Cerebellar nuclear complex (tissue), 1 donor: ENCODE data around the gene GPC6.

ENCODE experiments used
- DNase-seq, 2 experiments: peaks; one replicate each; lab custom pipeline; 2025; lab: John Stamatoyannopoulos, UW

Gene GPC6

DNA sequence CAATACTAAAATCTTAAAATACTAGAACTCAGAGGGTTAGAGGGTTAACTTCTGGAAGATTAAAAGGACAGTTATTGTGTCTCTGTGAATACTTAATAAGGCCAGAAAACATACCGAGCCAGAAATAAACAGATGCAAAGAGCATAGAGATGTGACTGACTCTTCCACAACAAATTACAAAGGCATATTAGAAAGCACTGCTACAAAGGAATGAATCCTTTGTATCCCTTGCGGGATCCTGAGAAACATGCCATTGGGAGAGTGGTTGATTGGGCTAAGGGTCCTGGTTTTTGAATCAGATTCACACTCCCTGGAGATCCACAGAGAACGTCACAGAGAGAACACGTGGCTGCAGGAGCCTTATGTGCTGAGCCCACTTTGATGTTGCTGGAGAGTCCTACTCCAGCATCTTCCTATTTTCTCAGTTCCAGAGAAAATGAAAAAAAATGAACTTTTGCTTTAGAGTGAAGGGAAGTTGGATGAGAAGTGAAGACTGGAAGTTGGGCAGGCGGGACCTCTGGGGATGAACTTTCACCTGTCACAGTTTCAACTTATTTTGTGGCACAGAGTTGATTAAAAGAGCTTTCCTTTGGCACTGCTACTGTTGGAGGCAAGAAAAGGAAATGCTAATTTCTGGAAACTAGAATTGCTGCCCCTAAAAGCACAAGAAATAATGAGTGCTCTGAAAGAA lies 943.0 kb downstream of the GPC6 start:
- DNase-seq: no peak

DNA sequence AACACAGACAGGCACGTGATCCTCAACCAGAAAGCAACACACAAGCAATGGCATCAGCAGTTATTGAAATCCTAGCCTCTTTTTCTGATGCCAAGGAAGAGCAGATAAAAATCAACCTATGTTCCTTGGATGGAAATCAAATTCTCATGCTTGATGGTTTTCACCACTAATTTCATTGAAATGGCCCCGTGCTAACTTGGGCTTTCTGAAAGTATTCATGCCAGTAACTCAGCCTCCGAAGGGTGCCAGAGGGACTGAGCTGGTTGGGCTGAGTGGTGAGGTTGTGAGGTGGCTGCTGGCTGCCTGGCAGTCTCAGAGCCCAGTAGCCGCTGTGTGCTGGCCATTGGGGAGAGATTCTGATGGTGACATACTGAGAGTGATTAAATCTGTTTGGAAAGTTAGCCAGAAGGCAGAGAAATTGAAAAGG lies 943.6 kb downstream of the GPC6 start:
- no peak for DNase-seq

DNA sequence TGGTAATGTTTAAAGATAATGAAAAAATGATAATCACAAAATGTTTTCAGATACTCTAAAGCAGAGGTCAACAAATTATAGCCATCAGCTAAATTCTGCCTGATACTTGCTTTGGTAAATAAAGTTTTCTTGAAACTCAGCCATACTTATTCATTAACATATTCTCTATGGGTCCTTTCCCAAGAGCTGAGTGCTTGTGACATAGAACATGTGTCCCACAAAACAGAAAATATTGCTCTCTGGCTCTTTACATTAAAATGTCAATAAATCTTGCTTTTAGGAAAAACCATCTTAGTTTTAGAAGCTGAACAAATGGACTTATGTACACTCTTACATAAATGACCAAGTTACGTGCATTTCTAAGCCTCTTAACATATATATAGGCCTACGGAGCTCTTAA lies 945.8 kb downstream of the GPC6 start:
- no peak for DNase-seq

DNA sequence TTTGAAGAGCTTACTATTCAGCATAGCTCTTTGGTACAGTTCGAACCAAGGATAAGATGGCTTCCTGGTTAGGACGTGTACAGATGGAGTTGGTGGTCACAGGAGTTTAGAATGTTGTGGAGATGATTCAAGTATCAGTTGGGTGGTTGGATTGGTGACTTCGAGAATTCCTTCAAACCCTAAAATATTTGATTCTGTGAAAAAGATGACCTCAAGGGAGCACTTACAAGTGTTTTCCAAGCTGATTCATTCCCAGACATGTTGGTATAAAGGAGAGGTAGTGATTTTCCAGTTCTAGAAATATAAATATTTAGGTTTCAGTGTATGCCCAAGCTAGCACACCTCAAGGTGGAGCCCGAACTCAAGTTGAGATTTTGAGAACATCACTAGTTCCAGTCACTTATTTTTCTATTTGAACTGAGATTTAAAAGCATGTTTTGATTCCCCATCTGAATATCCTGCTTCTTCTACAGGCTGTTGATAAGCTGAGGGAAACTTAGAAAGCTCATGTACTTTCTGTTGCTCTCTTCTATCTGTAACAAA lies 946.8 kb downstream of the GPC6 start:
- no peak for DNase-seq

DNA sequence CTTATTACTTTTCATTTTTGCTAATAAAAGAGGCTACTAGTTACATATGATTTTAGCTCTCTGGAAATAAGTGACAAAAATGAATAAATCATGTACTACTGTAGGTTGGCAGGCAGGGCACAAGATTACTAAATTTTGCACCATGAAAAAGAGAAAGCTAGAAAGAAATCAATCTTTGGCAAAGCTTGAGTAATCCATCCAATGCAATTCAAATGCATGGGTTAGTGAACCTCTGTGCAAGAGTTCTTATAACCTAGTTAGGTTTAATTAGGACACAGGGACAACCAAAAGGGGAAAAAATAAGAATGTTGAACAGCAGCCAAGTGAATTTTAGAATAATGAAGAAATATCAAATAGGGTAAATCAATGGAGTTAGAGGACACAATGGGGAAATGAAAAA lies 947.4 kb downstream of the GPC6 start:
- no peak for DNase-seq

DNA sequence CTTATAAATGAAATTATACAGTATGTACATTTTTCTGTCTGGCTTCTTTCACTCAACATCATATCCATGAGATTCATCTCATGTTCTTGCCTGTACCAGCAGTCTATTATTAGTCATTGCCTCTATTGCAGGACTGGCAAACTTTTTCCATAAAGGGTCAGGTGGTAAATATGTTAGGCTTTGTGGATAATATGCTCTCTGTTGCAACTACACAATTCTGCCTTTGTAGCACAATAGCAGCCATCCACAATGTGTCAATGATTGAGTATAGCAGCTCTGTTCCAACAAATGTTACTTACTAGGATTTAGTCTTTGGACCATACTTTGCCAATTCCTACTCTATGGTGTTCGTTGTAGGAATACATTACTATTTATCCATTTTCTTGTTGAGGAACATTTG lies 948.5 kb downstream of the GPC6 start:
- no peak for DNase-seq

DNA sequence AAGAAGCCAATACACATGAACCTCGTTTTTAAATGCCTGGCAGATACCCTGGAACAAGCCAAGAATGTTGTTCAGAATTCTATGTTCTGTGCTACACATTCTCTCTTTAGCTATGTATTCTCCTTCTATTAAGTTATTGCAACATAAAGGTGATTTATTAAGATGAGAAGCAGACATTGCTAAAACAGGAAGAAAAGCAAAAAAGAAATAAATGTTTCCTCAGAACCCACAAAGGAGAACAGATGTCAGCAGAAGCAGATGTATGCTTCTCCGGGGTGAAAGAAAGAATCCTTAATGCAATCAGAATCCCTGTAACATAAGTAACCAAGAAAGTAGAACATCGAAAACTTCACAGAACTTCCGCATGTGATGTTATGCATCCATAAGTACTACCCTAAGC lies 950.0 kb downstream of the GPC6 start:
- no peak for DNase-seq

DNA sequence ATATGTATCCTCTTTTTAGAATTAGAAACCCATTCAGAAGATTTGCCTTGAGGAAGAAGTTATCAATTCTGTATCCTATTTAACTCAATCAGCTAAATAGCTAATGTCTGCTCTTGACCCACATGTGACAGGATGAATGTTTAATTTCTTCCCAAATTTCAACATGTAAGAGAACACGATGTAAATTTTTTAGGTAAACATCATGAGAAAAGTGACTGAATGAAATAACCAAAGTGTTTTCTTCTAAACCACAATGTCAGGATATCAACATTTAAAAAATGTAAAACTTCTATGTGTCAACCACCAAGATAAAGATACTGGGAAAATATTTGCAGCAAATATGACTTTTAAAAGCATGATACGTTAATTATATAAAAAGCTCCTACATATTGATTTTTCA lies 950.4 kb downstream of the GPC6 start:
- DNase-seq: no peak

DNA sequence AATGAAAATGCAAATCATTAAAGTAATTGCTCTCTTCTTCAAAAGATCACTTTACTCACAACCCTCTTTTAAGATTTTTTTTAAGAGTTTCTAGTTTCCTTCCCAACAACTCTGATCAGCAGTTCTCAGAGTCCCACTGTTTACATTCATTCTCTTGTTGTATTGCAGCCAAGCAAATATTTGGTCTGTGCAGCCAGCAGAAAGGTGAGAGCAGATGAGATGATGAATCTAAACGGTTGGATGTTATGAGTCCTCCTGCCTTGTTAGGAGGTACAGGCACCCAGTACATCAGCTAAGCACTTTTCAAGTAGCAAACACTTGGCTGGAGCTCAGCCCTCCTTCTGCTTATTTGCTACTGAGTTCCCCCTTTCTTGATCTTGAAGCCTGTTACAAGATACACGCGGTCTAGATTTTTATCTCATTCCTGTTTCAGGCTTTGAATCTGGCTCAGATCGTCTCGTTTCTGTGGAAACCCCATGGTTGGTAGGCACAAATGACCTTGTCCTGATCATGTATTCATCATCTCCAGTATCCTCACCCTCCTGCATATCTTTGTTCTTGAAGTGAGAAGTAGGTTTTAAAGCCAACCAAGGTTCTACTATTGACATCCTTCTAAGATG lies 952.1 kb downstream of the GPC6 start:
- DNase-seq: no peak

DNA sequence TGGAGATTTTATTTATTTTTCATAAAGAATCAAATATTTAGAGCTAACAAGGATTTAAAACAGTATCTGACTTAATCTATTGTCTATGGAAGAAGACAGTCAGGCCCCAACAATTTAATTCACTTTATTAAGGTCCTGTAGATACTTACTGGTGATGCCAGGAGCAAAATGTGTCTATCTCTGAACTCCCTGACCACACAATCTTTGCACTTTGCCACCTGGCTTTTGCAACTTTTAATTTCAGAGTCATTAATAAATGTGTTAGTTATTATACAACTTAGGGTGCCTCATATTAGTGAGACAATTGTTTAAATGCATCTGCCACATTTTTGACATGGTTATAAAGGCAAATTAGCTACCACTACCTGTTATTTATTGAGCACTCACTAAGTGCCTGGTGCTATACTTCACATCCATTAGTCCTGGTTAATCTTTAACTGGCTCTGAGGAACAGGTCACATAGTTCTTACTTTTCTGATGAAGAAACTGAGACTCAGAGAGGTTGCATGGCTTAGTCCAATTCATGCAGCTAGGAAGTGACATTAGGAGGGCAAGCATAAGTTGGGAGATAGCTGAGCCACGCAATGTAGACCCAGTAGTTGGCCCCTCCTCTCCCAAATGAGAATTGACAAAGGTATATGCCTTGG lies 955.0 kb downstream of the GPC6 start:
- no peak for DNase-seq

DNA sequence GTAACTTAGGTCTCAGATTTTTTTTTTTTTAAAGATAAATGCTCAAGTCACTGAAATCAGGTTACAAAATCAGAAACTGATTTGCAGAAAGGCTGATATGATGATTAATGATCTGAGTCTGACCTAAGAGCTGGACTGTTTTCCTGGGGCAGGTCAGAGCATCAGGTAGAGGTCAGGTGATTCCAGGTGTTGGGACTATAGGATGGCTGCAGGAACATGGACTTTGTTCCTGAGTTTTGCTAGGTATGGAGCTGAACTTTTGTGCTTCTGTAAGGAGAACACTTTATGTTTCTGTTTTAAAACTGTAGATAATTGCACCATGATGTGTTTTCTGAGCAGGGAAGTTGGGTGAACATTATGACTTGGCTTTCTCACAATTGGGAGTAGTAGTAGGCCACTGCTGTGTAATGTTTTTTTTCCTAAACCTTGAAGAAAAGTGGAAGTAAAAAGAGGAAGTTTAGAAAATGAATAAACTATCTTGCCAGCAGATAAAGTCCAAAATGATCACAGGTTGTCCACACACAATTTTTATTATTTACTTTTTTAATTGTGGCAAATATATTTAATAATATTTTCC lies 955.7 kb downstream of the GPC6 start:
- DNase-seq: no peak

DNA sequence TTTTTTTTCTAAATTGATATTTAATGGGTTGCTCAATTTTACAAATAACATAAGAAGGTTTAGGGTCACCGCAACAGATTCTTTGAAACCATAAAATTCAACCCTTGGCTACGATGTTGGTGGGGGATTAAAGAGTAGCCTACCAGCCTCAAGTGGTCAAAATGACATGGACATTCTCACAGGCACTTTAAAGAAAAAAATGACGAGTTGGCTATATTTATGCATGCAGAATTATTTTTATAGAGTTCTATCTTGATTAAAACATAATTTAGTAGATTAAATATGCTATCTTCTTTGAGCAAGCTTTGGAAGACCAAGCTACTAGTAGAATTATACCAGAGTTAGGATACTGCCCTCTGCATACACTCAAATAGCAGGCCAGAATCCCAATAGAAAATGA lies 959.9 kb downstream of the GPC6 start:
- no peak for DNase-seq

DNA sequence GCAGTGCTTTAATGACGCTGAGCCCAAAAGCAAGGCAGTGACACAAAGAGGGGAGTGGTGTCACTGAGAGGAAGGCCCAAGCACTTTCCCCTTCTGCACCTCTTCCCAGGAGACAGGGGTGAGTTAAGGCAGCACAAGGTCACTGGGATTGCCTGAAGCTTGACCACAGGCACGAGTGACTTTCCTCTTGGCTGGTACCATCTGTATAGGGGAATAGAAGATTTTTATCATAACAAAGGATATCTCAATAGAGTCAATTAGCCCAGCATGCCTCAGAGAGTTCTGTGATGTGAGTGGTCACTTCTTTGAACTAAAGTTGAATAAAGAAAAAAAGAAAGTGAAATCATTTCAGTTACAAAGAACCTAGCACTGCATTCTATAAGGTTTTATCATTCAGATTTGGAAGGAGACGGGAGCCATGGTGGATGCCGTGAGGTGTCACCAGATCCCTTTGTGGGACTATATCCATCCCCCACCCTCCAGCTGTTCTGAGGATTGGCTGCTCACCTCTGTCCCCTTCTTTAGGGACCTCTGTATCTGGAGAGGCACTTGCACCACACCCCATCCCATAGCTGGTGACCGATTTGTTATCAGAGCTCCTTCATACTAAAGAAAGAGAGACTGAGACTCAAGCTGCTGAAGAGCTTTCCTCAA lies 961.7 kb downstream of the GPC6 start:
- no peak for DNase-seq

DNA sequence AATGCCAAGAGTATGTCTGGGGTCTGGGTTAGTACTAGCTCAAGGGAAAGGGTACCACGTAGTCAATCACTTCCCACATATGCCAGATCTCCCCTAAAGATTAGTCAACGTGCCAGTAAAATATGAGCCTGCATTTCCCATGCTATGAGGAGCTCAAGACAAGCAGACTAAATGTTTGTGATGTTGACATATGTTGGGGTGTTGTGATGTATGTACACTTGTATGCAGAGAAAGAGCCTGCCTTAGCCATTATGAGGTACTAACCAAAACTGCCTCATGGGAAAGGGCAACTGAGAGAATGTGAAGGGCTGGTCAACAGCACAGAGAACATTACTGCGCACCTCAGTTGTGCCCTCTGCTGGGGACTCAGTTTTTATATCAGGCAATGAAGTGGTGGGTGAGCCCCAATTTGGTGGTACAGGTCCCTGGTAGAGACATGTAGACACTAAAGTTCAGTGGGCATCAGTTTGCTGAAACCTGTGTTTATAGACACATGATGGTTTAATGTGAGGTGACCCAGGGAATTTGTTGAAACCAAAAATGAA lies 965.9 kb downstream of the GPC6 start:
- DNase-seq: no peak

DNA sequence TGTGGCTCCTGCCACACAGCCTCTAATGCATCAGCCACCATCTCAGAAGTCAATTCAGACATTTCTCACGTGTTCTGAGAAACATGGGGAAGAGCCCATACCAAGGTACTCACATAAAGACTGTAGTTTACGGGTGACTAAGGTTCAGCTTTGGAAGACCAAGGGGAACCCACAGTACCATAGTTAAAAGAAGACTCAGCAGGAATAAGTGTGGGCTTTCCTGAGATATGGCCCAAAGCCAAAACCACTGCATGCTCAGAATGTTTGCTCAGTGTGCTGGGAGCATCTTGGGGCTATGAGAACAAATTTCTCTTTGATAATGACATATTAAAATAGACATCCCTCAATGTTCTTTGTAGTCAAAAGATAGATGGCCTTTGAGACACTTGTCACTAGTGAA lies 969.1 kb downstream of the GPC6 start:
- DNase-seq: no peak

DNA sequence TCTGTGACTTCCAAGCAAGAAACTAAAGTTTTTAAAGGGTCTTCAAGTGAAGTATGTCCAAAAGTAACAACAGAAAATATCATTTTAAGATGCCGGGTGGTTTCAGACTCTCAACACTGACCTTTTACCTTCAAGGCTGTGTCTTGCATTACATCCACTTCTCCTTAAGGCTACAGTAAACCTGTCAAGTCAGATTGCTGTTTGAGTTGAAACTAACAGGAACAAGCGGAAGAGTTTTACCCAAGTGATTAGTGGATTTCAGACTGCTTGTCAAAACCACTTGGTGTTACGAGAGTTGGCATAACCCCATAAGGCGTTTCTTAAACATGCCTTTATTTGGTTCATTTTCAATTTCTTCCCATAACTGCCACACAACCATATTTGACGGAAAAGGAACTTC lies 969.8 kb downstream of the GPC6 start:
- DNase-seq: no peak

DNA sequence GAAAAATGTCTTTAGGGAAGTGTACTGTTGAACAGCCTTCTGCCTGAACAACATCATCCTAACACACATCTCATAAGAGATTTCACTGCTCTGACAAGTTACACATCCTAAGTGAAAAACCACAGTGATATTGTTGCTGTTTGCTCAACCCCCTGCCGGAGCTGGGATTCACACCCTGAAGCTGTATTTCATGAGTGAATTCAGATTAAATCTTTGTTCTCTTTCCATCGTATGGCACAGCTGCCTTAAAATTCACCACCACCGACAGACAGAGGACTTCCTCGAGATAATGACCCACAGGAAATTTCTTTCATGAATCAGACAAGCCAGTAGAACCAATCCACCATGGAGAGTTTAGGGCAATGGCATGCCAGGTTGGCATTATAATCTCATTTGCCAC lies 972.1 kb downstream of the GPC6 start:
- DNase-seq: no peak

DNA sequence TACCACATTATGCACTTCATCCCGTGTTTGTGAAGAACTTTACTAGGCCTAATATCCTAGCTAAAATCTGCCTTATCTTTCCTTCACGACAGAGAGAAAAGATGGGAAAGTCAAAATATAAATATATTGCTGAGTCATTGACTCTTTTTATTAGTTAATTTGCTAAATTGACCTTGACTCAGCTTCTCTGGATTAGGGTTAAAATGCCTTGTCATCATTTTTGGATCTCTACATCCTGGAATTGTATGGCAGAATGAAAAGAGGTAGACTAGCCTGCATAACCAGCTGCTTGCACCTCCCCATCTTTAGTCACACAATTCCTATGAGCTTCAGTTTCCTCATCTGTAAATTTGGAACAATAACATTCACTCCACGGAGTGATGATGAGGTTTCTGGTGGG lies 972.5 kb downstream of the GPC6 start:
- no peak for DNase-seq

DNA sequence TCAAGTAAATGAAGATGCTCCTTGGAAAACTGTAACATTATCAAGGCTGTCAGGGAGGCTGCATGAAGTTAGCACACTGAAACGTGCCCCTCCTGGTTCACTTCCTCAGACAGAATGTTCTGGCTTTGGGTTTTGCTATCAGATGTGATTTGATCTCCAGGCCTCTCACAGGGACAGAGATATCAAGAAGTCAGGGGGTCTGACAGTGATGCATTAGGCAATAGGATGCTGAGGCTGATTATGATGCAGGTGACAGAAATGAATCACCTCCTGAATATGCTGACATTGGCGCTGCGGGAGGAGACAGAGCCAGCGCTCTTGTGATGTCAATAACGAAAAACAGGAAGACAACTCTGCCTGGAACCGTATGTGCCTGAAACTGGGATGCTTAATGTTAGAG lies 974.4 kb downstream of the GPC6 start:
- no peak for DNase-seq

DNA sequence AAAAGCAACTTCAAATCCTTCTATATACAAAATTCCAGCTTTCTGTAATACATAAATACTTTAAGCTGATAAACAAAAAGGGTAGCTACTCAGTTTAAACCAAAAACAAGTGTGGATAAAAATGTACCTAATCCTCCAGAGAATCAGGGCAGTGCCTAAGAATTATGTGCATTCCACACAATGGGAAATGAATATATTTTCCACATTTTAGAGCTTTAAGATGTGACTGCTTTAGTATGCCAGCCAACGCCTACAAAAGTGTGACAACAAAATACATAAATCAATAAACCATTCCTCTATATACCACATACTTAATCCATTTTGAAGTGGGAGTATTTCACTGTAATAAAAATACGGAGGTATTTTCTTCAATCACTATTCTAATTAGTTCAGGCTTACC lies 977.6 kb downstream of the GPC6 start:
- no peak for DNase-seq

DNA sequence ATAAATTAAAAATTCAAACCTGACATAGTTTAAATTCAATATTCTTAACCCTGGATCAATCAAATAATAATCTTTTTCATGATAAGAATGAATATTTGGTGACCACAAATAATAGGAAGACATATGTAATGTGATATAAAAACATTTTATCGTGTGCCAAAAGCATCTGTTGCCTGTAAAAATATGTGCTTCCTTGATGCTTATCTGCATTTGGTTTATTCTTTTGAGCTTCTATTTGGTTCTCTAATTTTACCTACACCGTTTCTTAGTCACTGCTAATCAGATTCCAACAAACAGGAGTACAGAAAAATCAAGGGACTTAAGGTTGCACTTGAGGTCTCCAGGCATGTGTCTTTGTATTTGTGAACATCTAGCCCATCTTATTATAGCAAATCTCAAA lies 978.3 kb downstream of the GPC6 start:
- DNase-seq: no peak

DNA sequence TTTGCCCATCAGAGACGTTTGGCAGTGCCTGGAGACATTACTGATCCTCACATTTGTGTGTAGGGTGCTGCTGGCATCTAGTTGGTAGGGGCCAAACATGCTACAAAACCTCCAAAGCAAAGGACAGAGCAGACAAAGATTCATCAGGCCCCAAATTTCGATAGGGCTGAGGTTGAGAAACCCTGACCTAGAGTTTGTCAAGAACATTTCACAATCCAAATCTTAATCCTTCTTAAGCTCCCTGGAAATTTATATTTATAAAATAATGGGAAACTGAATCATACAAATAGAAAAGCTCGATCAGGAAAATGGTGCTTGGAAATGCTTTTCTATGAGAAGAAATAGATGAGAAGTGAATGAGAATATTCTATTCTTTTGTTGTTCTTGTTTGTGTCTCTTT lies 979.3 kb downstream of the GPC6 start:
- DNase-seq: no peak
